AG08395 (cell line): ENCODE measurements around the gene DOCK9.
"Not testable (repeated sequence)": the region's sequence is repeated elsewhere in the genome, so short reads cannot be mapped to it uniquely, and the experiment has no call there.

ENCODE experiments used
- DNase-seq: peaks from one replicate; pipeline ENCODE4 v3.0.0; 2012; ENCODE audit warnings: mixed read lengths, low spot score

Gene DOCK9

DNA sequence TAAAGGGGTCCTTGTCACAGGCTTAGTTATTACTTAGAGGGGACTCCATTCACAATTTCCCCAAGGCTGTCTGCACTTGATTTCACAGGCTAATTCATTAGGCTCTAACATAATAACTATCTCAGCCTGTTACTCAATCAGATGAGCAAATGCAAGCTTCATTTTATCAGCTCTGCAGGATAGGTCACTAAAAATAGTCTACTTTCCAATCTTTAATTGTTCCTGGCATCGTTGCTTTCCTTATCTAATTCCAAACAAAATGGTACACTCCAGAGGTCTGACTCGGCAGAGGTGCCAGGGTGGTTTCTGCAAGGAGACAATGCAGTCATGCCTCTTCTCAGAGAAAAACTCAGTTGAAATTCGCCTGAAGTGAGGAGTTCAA is 155.6 kb downstream of the DOCK9 start:
- no peak for DNase-seq

DNA sequence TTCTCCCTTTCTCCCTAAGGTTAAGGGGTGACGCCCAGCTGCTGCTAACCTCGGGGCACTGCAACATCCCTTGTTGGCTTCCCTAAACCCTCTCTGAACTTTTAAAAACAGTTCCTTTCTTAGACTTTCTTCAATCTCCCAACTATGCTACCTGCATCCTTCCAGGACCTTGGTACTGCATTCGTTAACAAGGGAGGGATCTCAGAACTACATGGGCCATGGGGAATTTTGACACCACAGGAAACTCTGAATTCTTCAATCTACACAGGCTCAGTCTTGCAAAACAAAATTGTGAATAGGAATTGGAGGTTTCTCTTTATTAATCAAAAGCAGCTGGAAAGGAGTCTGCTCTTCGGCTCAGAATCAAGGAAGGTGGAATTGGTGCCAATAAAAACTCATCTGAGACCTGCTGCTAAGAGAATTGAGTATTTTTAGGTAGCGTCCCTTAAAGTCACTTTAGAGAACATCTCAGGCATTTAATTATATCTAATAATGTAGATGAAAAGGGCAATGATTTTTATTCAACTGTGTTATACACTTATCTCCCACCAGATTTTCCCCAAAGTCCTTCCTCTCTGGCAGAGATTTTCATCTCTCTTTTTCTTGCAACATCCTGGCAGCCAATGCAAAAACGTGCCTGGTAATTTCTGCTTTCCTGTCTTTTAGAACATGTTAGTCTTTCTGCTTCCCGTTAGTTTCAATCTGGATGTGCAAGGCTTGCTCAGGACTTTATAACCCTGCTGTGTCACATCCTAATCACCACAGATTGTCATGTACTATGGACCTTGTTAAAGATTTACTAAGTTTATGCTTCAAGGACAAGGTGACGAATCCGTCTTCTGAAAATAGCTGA is 156.3 kb downstream of the DOCK9 start:
- peak; percentile 42 for DNase-seq

DNA sequence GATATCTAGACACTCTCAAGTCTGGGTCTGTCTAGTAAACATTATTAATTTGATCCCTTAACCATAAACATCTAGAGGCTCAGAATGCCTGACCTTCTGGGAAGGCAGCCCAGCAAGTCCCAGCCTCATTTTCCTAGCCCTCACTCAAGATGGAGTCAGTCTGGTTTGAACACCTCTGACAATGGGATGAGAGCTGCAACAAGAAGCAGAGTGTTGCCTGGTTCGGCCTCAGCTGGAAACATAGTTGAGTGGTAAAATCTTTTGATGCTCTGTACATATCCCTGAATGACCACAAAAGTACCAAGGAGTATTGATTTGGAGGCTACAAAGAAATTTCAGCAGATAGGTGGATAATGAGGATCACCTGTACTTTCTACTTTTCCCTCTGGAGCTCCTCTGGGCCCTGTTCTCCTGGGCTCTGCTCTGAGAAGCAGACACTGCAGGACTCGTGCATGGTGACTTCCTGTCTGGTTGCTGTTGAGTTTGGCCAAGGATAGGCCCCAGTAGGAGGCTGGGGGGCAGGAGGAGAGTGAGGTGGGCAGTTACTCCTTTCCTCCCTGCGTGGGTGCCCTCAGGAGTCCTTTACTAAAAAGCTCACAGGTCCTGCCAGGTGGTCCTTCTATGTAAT is 157.0 kb downstream of the DOCK9 start:
- DNase-seq = no peak

DNA sequence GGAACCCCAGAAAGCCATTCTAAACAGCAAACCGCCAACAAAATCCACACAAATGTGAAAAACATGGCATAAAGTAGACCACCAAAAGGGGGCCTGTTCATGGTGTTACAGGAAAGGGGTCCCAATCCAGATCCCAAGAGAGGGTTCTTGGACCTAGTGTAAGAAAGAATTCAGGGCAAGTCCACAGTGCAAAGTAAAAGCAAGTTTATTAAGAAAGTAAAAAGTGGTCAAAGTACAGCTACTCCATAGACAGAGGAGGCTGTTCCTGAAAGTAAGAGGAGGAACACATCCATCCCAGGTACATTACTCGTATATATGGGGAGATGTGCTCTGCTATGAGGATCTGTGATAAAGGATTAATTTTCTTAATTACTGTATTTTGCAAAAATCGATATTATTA is 157.6 kb downstream of the DOCK9 start:
- no peak for DNase-seq

DNA sequence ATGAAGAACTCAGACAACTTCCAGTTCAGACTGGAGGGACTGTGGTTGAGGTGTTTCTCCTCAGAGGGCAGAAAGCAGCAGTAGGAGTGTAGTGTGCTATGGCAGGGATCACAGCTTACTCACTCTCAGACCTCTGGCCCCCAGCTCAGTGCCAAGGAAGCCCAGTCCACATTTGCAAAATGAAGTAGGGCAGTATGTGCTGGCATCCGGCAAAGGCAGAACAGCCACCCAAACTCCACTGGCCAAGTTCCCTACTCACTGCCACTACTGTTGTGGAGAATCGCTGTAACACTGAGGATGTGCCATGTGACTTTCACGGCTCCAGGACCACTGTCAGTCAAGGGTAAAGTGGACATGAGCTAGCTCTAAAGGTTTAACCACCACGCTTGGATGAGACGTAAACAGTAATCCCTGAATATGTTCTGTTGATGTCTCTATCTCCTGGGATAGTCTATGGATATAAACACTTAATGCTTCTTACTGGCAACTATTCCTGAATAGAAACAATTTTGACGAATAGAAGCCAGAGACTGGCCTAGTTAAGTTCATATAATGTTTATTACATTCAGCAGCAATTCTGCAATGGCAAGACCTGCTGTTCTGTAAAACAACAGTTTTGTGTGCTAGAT is 158.4 kb downstream of the DOCK9 start:
- DNase-seq = no peak

DNA sequence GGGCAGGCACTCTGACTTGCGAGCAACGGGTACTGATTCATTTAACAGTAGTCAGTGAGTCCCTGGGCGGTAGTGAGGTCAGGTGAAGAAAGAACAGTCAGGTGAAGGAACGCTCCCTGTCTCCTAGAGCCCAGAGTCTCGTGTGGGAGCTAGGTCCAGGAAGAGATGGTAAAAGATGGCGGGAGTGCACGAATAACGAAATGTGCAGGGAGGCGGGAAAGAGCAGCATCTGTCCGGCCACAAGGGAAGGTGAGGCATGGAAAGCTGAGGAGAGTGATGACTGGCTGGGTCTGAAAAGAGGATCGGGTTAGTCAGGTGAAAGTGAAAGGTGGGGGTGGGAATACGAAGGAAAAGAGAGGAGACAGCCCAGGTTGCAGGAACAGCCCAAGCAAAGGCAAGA is 161.5 kb downstream of the DOCK9 start:
- no peak for DNase-seq

DNA sequence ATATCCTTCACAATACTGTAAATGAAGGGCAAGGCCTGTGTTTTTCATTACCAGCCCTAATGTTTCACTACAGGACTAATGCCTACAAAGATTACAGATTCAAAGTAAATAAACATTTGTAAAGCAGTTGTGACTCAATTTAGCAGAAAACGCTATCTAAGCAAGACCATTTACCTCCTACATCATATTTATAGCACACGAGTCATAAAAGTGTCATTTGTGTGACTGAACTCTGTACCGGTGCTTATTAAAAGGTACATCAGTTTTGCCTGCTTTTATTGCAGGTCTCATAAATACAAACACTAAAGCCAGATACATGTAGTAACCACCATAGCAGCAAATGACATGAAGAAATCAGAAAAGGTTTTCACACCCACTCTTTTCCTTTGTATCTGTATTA is 163.9 kb downstream of the DOCK9 start:
- DNase-seq = no peak

DNA sequence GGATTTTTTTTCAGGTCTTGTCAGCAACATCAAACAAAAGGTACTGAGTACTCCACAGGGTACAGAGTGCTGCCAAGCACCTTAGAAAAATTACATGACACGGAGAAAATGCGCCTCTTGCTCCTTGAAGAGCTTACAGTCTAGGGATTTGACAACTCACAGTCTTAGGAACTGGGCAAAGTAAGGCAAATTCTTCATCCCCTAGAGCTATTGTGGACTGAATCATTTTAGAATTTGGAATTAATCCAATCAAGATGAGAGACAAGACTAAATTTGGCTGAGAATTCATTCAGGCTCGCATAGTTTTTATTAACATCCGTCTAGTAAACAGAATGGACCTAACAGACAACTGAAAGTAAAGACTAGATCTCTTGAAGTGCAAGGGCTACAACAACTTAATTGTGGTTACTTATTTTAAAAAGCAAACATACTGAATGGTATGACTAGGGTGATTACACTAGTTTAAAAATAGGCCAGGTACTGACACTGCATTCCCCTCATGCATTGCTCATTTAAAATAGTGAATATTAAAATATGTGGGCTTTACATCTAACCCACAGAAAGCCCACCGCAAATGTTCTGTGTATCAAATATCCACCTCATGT is 165.6 kb downstream of the DOCK9 start:
- not testable (repeated sequence) for DNase-seq

DNA sequence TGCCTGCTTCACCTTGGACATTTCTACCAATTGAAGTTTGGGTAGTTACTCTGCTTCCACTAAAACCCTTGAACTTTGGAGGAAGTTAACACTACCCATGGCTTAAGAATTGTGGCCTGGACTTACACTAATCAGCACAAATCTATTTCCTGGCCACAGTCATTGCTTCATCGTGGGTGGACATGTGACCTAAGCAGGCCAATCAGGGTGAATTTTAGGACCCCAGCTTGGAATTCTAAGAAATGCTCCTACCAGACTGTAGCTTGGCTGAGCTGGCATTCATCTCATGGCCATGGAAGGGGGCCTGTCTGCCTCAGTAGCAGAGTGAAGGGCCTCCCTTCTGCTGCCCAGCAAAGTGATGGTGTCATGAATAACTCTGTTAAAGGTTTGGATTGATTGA is 167.1 kb downstream of the DOCK9 start:
- DNase-seq = no peak

DNA sequence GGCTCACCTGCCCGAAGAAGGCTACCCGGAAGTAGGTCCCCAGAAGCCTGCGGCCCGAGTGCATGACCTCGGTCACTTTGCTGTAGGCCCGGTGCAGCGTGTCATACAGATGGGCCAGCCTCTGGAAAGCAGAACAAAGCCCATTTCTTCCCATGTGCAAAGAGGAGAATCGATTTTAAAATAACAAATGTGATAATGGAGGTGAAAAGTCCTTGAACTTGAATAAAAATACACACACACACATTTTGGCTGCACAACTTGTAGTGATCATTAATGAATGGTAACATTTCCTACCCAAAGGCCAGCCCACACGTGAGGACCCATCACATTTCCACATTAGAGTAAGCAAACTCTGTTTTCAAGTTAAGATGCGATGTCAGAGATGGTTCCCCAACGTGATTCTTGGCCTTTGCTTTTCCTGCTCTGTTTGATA is 168.5 kb downstream of the DOCK9 start:
- no peak for DNase-seq

DNA sequence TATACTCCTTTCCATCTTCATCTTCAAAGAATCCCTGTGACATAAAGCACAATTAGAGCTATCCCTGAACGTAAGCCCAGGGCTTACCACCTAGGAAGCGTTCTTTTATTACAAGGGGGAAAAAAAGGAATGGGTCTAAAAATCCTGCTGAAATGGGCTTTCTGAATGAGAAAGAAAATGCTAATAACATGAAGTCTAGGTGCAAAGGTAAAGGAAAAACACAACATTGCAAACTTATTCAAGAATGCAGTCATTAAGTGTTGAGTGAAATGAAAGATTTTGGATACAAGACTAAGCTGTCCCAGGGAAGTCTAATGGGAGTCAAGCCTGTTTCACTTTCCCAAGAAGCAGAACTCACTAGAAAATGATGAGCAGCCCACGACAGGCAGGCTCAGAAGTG is 170.1 kb downstream of the DOCK9 start:
- DNase-seq = no peak

DNA sequence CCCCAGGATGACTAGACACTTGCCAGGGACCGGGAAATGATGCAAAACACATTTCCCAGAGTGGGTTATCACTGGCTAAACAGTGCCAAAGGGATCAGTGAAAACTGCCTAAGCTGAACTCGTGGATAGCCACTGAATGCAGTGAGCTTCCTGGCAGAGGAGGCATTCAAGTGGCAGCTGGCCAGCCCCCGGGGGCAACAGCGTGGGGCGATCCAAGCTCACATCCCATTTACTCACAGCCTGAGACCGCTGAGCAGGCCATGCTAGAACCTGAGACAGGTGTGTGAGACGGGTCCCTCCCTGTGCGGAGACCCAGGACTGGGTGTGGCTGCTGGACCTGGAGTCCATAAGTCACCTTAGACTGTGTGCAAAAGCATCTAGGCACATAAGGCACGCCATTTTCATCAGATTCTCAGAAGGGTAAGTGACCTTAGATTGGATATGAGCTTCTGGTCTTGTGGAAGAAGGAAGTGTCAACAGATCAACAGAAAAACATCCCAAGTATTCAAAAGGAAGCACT is 173.5 kb downstream of the DOCK9 start:
- no peak for DNase-seq

DNA sequence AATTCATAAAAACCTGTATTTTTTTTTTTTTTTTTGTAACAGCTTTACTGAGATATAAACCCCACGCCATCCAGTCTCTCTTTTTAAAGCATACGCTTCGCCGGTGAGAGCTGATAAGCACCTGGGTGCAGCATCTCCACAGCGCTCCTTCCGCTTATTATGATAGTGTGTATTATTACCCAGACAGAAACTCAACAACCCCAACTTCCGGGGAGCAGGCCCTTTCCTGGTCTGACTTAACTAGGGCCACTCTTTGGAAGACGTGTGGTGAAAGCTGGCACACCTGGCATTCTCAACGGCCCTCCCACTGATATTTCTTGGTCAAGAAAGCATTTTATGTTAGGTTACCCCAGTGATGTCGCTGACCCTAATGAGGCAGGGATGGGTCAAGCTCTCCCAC is 173.9 kb downstream of the DOCK9 start:
- DNase-seq = no peak

DNA sequence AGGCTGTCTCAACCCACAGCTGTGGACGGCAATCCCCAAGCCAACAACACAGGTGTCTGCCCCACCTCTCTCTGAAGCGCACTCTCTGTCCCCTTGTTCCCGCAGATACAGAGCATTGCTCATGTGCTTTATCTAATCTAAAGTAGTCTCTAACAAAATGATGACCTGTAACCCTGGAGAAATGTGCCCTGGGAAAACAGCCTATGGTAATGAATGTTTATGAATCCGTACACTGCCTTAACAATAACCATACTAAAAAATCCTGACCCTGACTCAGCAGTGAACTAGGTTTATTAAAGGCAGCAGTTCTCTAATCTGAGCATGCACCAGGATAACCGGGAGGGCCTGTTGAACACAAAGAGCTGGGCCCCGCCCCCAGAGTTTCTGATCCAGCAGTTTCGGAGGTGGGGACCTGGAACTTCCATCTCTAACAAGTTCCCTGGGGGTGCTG is 174.7 kb downstream of the DOCK9 start:
- no peak for DNase-seq

DNA sequence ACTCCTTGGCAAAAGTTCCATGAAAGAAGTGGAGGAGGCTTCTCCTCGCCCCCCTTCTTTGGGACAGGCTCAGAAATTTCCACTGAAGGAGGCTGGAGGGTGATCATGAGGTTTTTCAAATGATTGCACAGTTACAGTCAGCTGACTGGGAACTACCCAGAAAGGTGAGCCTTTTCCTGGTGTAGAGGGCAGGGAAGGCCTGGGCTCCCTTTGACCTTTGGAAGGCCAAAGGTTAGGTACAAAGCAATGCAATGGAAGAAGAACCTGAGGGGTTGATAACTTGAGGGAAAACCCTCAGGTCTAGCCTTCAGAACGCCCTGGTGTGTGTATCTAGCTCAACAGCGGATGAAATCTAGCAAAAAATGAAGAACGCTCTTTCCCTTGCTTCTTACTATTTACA is 175.3 kb downstream of the DOCK9 start:
- DNase-seq = no peak

DNA sequence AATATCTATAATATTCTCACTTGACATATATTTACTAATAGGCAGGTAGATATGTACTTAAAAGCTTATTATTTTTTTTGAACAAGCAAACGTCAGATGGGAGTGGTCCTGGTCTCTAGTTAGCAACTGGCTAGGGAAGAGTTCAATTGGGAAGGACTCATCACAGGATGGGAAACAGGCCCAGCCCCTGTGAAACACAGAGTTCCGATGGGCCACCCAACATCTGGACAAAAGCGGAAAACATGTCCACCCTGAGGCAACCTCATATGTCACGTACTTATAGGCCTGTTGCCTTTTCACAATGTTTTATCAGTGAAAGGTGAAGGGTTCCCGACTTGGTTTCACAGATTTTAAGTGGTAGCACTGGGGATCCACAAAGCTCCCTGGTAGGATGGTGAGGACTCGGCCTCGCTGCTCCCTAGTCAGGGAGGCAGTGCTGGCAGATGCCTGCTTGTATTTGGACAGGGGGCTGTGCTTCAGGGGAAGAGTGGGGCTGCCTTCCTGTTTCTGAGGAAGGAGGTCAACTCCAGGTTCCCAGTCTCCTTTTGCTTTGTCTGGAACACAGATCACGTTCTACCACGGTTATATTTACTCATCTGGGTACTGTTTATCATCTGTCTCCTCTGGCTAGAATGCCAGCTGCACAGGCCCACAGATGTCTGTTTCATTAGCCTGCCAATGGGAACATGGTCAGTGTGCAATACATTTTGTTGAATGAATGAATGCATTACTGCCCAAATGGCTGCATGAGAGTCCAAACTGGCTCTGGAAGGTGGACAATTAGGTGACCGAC is 176.0 kb downstream of the DOCK9 start:
- no peak for DNase-seq

DNA sequence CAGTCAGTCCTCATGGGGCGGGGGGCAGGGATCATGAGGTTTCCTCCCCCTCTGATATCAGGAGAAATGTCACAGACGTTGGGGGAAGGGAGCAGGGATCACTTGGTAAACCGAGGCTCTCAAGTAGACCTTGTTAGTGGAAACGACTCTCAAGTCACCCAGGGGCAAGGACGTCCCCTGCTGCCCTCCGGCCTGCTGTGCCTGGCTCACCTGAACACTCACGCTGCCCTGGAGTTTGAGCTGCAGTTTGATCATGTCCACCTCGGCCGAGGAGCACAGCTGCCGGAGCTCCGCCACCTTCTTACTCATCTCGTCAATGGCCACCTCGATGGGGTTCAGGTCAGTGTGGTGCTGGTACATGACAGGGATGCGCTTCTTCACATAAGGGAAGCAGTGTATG is 177.8 kb downstream of the DOCK9 start:
- no peak for DNase-seq

DNA sequence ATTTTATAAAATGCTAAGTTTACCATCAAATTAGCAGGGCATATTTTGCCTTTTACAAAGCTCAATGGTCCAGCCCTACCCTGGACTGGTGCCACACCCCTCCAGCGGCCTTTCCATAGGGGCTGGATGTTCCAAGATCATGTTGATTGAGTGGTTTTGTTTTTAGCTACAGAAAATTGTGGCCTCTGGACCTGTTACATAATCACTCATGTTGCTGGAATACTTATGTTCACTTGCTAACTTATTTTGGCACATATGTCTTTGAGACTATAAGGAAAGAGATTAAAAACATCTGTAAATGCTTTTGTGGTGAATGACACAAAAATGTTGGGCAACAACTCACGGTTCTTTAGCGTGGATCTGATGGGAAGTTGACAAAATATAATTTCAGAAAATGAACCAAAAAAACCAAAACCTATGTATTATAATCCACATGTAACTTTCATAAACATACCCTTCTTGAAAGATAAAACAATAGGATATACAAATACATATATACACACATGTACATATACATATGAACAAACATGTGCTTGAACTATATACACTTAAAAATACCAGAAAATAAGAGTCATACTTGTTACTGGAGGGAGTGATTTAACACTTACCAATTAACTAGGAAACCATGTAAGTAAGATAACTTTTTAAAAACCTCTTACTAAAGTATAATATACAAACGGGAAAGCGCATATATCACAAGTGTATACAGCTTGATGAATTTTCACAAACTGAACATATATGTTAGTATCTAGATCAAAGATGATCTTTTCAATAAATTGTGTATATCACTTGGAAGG is 178.8 kb downstream of the DOCK9 start:
- peak; percentile 67 for DNase-seq

DNA sequence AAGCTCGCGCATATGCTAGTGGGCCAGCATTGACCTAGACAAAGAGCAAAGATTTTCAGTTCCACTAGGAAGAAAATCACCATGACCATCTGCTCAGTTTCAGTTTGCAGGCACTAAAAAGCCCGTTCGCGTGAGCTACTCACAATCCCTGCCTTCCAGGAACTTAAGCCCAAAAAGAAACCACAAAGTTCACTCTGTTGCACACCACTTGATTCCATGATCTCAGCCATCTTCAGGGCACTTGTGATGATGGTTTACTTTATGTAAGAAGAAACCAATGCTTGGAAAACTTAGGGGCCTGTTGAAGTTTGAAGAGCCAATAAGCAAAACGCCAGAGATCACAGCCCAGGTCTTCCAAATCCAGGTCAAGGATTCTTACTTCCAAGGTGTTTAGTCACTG is 180.4 kb downstream of the DOCK9 start:
- DNase-seq = no peak

DNA sequence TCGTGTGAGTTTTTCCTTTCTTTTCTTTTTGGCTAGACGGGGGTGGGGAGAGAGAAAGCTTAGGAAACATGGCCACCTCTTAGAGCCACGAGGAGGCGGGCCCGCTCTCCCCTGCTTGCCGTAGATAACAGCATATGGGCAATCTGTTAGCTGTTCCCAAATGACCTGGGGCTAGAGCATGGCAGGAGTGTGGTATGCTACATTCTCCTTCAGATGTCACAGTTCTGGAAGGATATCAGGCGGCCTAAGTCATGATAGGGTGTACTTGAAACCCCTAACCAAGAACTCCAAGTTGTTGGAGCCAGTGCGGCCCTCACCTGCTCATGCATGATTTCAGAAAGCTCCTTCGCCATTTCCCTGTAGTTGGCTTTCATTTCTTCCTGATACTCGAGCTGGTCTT is 181.1 kb downstream of the DOCK9 start:
- no peak for DNase-seq

DNA sequence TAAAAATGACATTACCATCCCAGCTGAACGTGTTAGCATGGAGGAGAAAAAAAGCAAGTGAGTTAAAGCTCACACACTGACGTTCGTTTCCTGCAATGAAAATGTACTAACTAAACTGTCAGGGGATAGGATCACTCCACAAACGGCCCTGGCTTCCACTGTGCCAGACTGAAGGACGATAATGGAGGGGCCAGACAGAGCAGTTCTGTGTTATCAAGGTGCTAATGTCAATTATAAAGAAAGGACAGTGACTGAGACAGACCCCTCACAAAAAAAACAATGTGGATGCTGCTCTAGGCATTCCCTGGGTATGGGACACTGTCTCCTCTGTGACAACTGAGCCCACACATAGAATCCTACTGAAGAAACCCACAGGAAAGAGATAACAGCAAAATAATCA is 181.7 kb downstream of the DOCK9 start:
- DNase-seq = no peak
